SK-N-SH (cell line): Measurements from ENCODE around the gene TMEM234. TPM values are rescaled to one million over a fixed set of nuclear protein-coding genes. Genes with fewer than 3 reads are reported as not detected.

Source experiments
- CTCF ChIA-PET: fragments of 300-600, 350-600 bp; formaldehyde crosslinking; extraction: SDS; loops from one replicate; lab custom pipeline; 2021; lab: Yijun Ruan, JAX
- POLR2A ChIA-PET: fragments of 350-600 bp; sonication (Branson Sonifier 250); formaldehyde crosslinking; extraction: SDS; loops from one replicate; lab custom pipeline; 2020; ENCODE audit warnings: antibody characterized with exemption, inconsistent platforms; lab: Yijun Ruan, JAX
- DNase-seq: peaks from one replicate; pipeline ENCODE4 v3.0.0; 2012
- H2AFZ ChIP-seq: fragments of 200-600 bp; sonication (generic); 2 replicates; pipeline ENCODE4 v1.8.1; 2016; ENCODE audit warnings: antibody characterized with exemption, mild to moderate bottlenecking, low read depth
- H3F3A ChIP-seq: fragments of 200-600 bp; sonication (generic); replicated peaks from 2 replicates; pipeline ENCODE3; 2016; ENCODE audit warnings: antibody characterized with exemption, mild to moderate bottlenecking; ENCODE audit not compliant: insufficient read depth
- H3K27ac ChIP-seq, 2 experiments: fragments of 200-500 bp in 1 of 2; fragments of 200-600 bp in 1 of 2; sonication (Bioruptor generic) in 1 of 2; sonication (generic), shearing (Covaris generic) in 1 of 2; 2 replicates each; pipeline versions ENCODE4 v1.5.1 to v1.6.1; 2014 to 2016; ENCODE audit warnings: low read depth in 2 of 2, inconsistent platforms in 1 of 2, low read length in 1 of 2, mild to moderate bottlenecking in 1 of 2, mixed read lengths in 1 of 2
- H3K27me3 ChIP-seq: fragments of 200-600 bp; sonication (generic), shearing (Covaris generic); 2 replicates; pipeline ENCODE4 v1.6.1; 2016; ENCODE audit warnings: mixed run types; ENCODE audit not compliant: insufficient read depth
- H3K36me3 ChIP-seq, 2 experiments: fragments of 200-500 bp in 1 of 2; fragments of 200-600 bp in 1 of 2; sonication (Bioruptor generic) in 1 of 2; sonication (generic) in 1 of 2; replicated peaks in 1 of 2; 2 replicates each; pipeline versions ENCODE3 to v1.5.1; 2014 to 2016; ENCODE audit warnings: low read length in 1 of 2, mild to moderate bottlenecking in 1 of 2; ENCODE audit not compliant: insufficient read depth in 2 of 2, control insufficient read depth in 1 of 2
- H3K4me1 ChIP-seq, 2 experiments: fragments of 200-500 bp in 1 of 2; fragments of 200-600 bp in 1 of 2; sonication (Bioruptor generic) in 1 of 2; sonication (generic), shearing (Covaris generic) in 1 of 2; 2 replicates each; pipeline versions ENCODE4 v1.5.1 to v1.6.1; 2014 to 2016; ENCODE audit warnings: low read depth in 1 of 2, low read length in 1 of 2, mixed run types in 1 of 2; ENCODE audit not compliant: insufficient read depth in 2 of 2, control insufficient read depth in 1 of 2
- H3K4me2 ChIP-seq: fragments of 200-600 bp; sonication (generic), shearing (Covaris generic); 2 replicates; pipeline ENCODE4 v1.6.1; 2017; ENCODE audit warnings: mixed run types
- H3K4me3 ChIP-seq, 2 experiments: fragments of 200-500 bp in 1 of 2; fragments of 200-600 bp in 1 of 2; sonication (Bioruptor generic) in 1 of 2; sonication (generic), shearing (Covaris generic) in 1 of 2; 2 replicates each; pipeline versions ENCODE4 v1.5.1 to v1.8.1; 2014 to 2016; ENCODE audit warnings: low read depth in 2 of 2, inconsistent platforms in 1 of 2, low read length in 1 of 2, mild to moderate bottlenecking in 1 of 2, mixed read lengths in 1 of 2, moderate library complexity in 1 of 2
- H3K79me2 ChIP-seq: fragments of 200-600 bp; sonication (generic); 2 replicates; pipeline ENCODE4 v1.8.1; 2017; ENCODE audit warnings: mild to moderate bottlenecking; ENCODE audit not compliant: insufficient read depth
- H3K9ac ChIP-seq: fragments of 200-600 bp; sonication (generic); 2 replicates; pipeline ENCODE4 v1.6.1; 2017; ENCODE audit warnings: mixed run types
- H3K9me2 ChIP-seq: fragments of 200-600 bp; sonication (generic); 2 replicates; pipeline ENCODE4 v1.6.1; 2017; ENCODE audit warnings: mixed run types
- H3K9me3 ChIP-seq: fragments of 200-600 bp; sonication (generic); 2 replicates; pipeline ENCODE4 v1.6.1; 2017; ENCODE audit warnings: mixed run types, mild to moderate bottlenecking, moderate library complexity
- H4K20me1 ChIP-seq: fragments of 200-600 bp; sonication (generic); 2 replicates; pipeline ENCODE4 v1.6.1; 2017; ENCODE audit warnings: mild to moderate bottlenecking, mixed run types; ENCODE audit not compliant: insufficient read depth
- EP300 ChIP-seq, 2 experiments: IDR thresholded peaks; 2 replicates each; pipeline versions ENCODE4 v1.4.0 to v1.6.1; 2012; ENCODE audit warnings: borderline replicate concordance in 1 of 2, low read depth in 1 of 2, low read length in 1 of 2
- EZH2phosphoT487 ChIP-seq: fragments of 200-600 bp; sonication (generic); IDR thresholded peaks from 2 replicates; pipeline ENCODE4 v1.6.1; 2017; ENCODE audit warnings: low read depth, mixed run types, mild to moderate bottlenecking, antibody characterized with exemption, moderate library complexity, borderline replicate concordance
- GATA2 ChIP-seq: sonication (generic); formaldehyde crosslinking; IDR thresholded peaks from 2 replicates; pipeline ENCODE4 v1.5.0; 2020; ENCODE audit warnings: mild to moderate bottlenecking, missing genetic modification reagents
- JUND ChIP-seq: IDR thresholded peaks from 2 replicates; pipeline ENCODE4 v1.4.0; 2012
- MAX ChIP-seq: IDR thresholded peaks from 2 replicates; pipeline ENCODE4 v1.4.0; 2012; ENCODE audit warnings: low read depth
- MEF2A ChIP-seq: IDR thresholded peaks from 2 replicates; pipeline ENCODE4 v1.4.0; 2012; ENCODE audit warnings: low read depth, borderline replicate concordance
- MXI1 ChIP-seq: IDR thresholded peaks from 2 replicates; pipeline ENCODE4 v1.6.1; 2012; ENCODE audit warnings: mild to moderate bottlenecking, low read depth, low read length, improper control_type of control experiment
- NFIC ChIP-seq: IDR thresholded peaks from 2 replicates; pipeline ENCODE4 v1.4.0; 2012; ENCODE audit warnings: borderline replicate concordance
- NRF1 ChIP-seq: IDR thresholded peaks from 2 replicates; pipeline ENCODE4 v1.6.1; 2012; ENCODE audit warnings: low read depth, mild to moderate bottlenecking, low read length
- POLR2AphosphoS5 ChIP-seq: IDR thresholded peaks from 2 replicates; pipeline ENCODE4 v1.6.1; 2012; ENCODE audit warnings: low read depth, low read length
- REST ChIP-seq: IDR thresholded peaks from 2 replicates; pipeline ENCODE4 v1.6.1; 2012; ENCODE audit warnings: mild to moderate bottlenecking, low read depth, low read length, moderate library complexity
- RXRA ChIP-seq: IDR thresholded peaks from 2 replicates; pipeline ENCODE4 v1.4.0; 2012; ENCODE audit warnings: low read depth, mild to moderate bottlenecking, borderline replicate concordance
- SMC3 ChIP-seq: IDR thresholded peaks from 2 replicates; pipeline ENCODE4 v1.6.1; 2012; ENCODE audit warnings: low read depth, low read length, improper control_type of control experiment
- TAF1 ChIP-seq: IDR thresholded peaks from 2 replicates; pipeline ENCODE4 v1.6.1; 2012; ENCODE audit warnings: low read depth, mild to moderate bottlenecking, low read length, moderate library complexity, borderline replicate concordance
- TEAD4 ChIP-seq: IDR thresholded peaks from 2 replicates; pipeline ENCODE4 v1.4.0; 2012; ENCODE audit warnings: mild to moderate bottlenecking, borderline replicate concordance; ENCODE audit not compliant: insufficient read depth
- WGBS: methylation state at CpG from one replicate; pipeline ENCODE4 v1.1.6; 2017; ENCODE audit warnings: low lambda C conversion rate; 5-methylcytosine and 5-hydroxymethylcytosine counted together
- polyA plus RNA-seq, 3 experiments: library from polyadenylated mRNA; depleted of rRNA; stranded (reverse); fragments of >200 nt; gene quantifications; 2 replicates each; pipeline ENCODE4 v1.2.3, GENCODE V29; 2012

Gene TMEM234
- polyA plus RNA-seq, 1 of the 3 experiments (the other 2 are of a cell fraction), result 31.9 TPM

GRCh38 chr1:32197074-32197473 is 25.1 kb downstream of the TMEM234 start:
- H3K4me1 ChIP-seq, result peaks cover 22 to 29% of the 10 kb centered on the region in 2 experiments; a peak in 3 of 4 replicates
- no peak for DNase-seq
- no peak overlapping the region for H3K4me3 ChIP-seq
- no peaks in the 10 kb centered on the region for H3K27me3 ChIP-seq
- TF ChIP-seq SMC3 (no peak), NFIC (no peak)
- H3K27ac ChIP-seq, result peak overlapping the region; percentile 28; a peak in 1 of 4 replicates
- CTCF ChIA-PET, result interaction anchor here (0.8 to 1.7 kb wide), 4 partner anchors 18 to 51 kb away, joined by 3 to 7 read pairs (median 4); partner anchors contain the start of gene TXLNA
- POLR2A ChIA-PET, result interaction anchor here (0.7 to 3.4 kb wide), 4 partner anchors 12 to 83 kb away, joined by 3 to 19 read pairs (median 4); partner anchors contain the start of genes DCDC2B and TXLNA
- H3K36me3 ChIP-seq, result peaks cover 39 to 60% of the 10 kb centered on the region in 2 experiments
- no peak overlapping the region for H3K9ac ChIP-seq
- H3K9me3 ChIP-seq, result no peaks in the 10 kb centered on the region
- H3K9me2 ChIP-seq, result no peaks in the 10 kb centered on the region
- H3F3A ChIP-seq, result peaks cover 18% of the 10 kb centered on the region
- H3K4me2 ChIP-seq, result no peak overlapping the region
- H2AFZ ChIP-seq, result no peak overlapping the region
- no peaks in the 10 kb centered on the region for H3K79me2 ChIP-seq
- WGBS, result 100% methylated on average over 1 of the region's 1 CpG
- no peaks in the 10 kb centered on the region for H4K20me1 ChIP-seq

- peak overlapping the region; percentile 9 to 28; a peak in 1 of 4 replicates for H3K27ac ChIP-seq
- H3K36me3 ChIP-seq, result peaks cover 45 to 68% of the 10 kb centered on the region in 2 experiments
- ChIA-PET POLR2A (interaction anchor here (1.0 to 3.4 kb wide), 2 partner anchors 11 to 15 kb away, joined by 3 to 19 read pairs; partner anchors contain the start of gene TXLNA), CTCF (no interaction called here)
- peaks cover 20 to 22% of the 10 kb centered on the region in 2 experiments; a peak in 3 of 4 replicates for H3K4me1 ChIP-seq
- no peak overlapping the region for H3K4me3 ChIP-seq
- no peak for TF ChIP-seq RXRA
- H3K27me3 ChIP-seq, result no peaks in the 10 kb centered on the region
- H3K4me2 ChIP-seq, result no peak overlapping the region
- H4K20me1 ChIP-seq, result no peaks in the 10 kb centered on the region
- no peak for DNase-seq
- no peak overlapping the region for H2AFZ ChIP-seq
- no peaks in the 10 kb centered on the region for H3K9me3 ChIP-seq
- H3K79me2 ChIP-seq, result no peaks in the 10 kb centered on the region
- H3K9ac ChIP-seq, result no peak overlapping the region
- H3K9me2 ChIP-seq, result no peaks in the 10 kb centered on the region
- H3F3A ChIP-seq, result peaks cover 18% of the 10 kb centered on the region
Observed at GRCh38 chr1:32195972-32196823, 26.0 kb downstream of the TMEM234 start.

GRCh38 chr1:32195531-32195930 is 26.6 kb downstream of the TMEM234 start:
- H3K4me2 ChIP-seq, result no peak overlapping the region
- no peaks in the 10 kb centered on the region for H3K9me3 ChIP-seq
- no peak overlapping the region for H3K9ac ChIP-seq
- no peaks in the 10 kb centered on the region for H3K27me3 ChIP-seq
- no peak for DNase-seq
- no peaks in the 10 kb centered on the region for H3K79me2 ChIP-seq
- no peaks in the 10 kb centered on the region for H3K9me2 ChIP-seq
- peaks cover 19 to 22% of the 10 kb centered on the region in 2 experiments; a peak in 3 of 4 replicates for H3K4me1 ChIP-seq
- no peak overlapping the region for H2AFZ ChIP-seq
- peaks cover 18% of the 10 kb centered on the region for H3F3A ChIP-seq
- ChIA-PET CTCF (no interaction called here), POLR2A (interaction anchor here (3.4 kb wide), 1 partner anchor 15 kb away, joined by 19 read pairs; the partner anchor contains the start of gene TXLNA)
- H4K20me1 ChIP-seq, result no peaks in the 10 kb centered on the region
- WGBS, result 100% methylated on average over 2 of the region's 3 CpGs
- peaks cover 47 to 75% of the 10 kb centered on the region in 2 experiments for H3K36me3 ChIP-seq
- TF ChIP-seq MAX (no peak), TAF1 (no peak), MEF2A (no peak), EP300 (IDR thresholded peaks at IDR 0.05; ENCODE audit: borderline replicate concordance in 1 of 2, low read depth in 1 of 2, low read length in 1 of 2) (no peak), JUND (no peak), MXI1 (no peak), REST (no peak), NRF1 (no peak), GATA2 (CRISPR knock-in tag) (no peak), EZH2phosphoT487 (no peak), POLR2AphosphoS5 (no peak), TEAD4 (no peak)
- no peak overlapping the region; a peak in 2 of 4 replicates for H3K27ac ChIP-seq
- H3K4me3 ChIP-seq, result no peak overlapping the region
